GM12873 (cell line): ENCODE measurements around the gene PHF20.
A peak's percentile ranks its signal among the peaks of the same experiment; 100 is the strongest.

Experiments
- CTCF ChIP-seq: IDR thresholded peaks from 2 replicates; pipeline ENCODE4 v1.5.1; 2012; ENCODE audit warnings: low read depth, mild to moderate bottlenecking, moderate library complexity, low read length, control low read depth; ENCODE audit not compliant: insufficient read depth; ENCODE audit errors: missing control alignments

The PHF20 gene

GRCh38 chr20:35878113-35878625 is 106.4 kb downstream of the PHF20 start:
- TF ChIP-seq CTCF = no peak

- no peak for TF ChIP-seq CTCF
Observed at GRCh38 chr20:35881676-35882075, 109.9 kb downstream of the PHF20 start.

- no peak for TF ChIP-seq CTCF
Observed at GRCh38 chr20:35883336-35883777, 111.5 kb downstream of the PHF20 start.

- peak; percentile 80 for TF ChIP-seq CTCF
Observed at GRCh38 chr20:35883778-35884540, 112.1 kb downstream of the PHF20 start.

GRCh38 chr20:35884541-35884865 is 112.7 kb downstream of the PHF20 start:
- TF ChIP-seq CTCF = no peak

- no peak for TF ChIP-seq CTCF
Observed at GRCh38 chr20:35885212-35885611, 113.4 kb downstream of the PHF20 start.

- no peak for TF ChIP-seq CTCF
Observed at GRCh38 chr20:35886537-35886936, 114.7 kb downstream of the PHF20 start.
